Cerebellar cortex (tissue), 1 donor: ENCODE results near the gene ZNF581.

Experiments
- DNase-seq: peaks from one replicate; pipeline ENCODE4 v3.0.0-alpha.2; 2015; ENCODE audit warnings: low spot score

The ZNF581 gene

GRCh38 chr19:55680339-55681130, 37.1 kb downstream of the ZNF581 start:
- DNase-seq = no peak

GRCh38 chr19:55681131-55682092, 38.0 kb downstream of the ZNF581 start:
- no peak for DNase-seq

DNA sequence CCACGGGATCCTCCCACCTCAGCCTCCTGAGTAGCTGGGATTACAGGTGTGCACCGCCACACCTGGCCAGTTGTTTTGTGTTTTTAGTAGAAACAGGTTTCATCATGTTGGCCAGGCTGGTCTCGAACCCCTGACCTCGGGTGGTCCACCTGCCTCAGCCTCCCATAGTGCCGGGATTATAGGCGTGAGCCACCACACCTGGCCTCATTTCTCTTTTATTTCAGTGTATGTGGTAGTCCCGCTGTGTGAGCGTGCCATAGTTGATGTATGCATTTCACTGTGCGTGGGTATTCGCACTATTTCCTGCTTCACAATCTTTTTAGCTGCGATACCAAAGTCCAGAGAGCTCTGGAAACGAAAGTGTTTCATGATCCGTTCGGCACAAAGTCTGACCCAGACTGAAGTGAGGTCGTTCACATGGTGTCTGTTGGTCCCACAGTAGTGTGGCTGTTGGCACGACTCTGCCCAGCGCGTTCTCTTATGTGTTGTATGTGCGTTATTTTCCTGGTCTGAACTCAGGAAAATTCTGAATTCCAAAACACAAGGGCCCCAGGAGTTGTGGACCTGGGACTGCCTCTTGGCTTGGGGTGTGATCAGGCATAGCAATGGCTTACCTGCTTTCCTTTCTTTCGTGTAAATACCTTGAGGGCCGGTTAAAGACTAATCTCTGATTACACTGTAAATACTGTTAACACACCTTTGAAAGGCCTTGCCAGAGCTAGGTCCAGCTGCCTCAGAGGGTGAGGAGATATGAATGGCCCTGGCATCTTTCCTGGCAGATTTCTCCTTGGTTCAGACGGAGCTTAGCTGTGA, 40.2 kb downstream of the ZNF581 start:
- DNase-seq = no peak

GRCh38 chr19:55684946-55685681, 41.7 kb downstream of the ZNF581 start:
- no peak for DNase-seq

DNA sequence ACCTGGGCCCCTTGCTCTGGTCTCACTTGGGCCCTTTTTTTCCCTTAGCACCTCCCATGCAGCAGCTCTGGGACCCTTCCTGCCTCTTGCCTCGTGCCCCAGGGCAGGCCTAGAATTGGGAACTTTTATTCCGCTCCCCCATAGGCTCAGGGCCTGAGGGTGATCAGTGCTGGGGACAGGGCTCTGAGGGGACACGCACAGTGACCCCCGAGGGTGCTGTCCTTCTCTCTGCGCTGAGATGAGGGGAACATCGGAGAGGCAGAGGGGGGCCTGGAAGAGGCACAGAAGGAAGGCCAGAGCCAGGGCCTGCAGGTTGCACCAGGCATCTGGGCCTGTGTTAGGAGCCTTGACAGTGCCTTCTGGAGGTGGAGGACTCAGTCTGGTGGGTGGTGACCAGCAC, 42.3 kb downstream of the ZNF581 start:
- no peak for DNase-seq

GRCh38 chr19:55686311-55687050, 43.0 kb downstream of the ZNF581 start:
- DNase-seq = no peak

DNA sequence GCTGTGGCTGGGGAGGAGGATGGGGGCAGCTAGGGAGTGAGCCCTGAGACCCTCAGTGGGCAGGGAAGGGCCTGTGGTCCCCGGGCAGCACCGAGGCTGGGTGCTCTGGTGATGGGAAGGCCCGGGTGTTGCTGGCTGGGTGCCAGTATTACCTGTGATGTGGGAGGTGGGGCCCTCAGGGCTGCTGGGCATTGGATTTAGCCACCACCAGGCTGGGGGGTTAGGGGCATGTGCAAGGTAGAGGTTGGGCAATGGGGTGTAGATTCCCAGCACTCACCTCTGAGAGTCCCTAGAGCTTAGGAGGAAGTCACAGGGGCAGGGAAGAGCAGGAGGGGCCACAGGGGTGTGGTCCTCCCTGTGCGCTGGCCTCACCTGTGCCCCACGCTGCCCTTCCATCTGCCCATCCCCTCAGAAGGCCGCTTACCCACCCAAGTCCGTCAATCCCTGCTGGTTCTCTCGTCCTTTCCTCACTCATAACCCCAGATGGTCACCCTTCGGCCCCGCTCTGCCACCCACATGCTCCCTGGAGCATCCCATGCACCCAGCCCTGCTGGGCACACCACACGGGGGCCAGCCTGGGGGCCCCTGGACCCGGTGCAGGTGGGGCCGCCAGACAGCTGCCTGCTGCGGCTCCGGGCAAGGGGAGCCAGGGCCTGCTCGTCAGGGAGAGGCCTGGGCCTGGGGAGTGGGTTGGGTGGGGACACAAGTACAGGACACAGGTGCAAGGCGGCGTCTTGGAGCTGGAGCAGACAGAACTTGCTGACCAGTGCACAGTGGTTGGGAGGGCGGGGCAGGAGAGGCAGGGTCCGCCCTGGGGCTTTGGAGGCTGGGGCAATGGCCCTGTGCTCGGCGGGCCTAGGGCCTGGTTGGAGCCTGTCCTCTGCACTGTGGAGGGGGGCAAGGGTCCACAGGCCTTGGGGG, 44.1 kb downstream of the ZNF581 start:
- no peak for DNase-seq

DNA sequence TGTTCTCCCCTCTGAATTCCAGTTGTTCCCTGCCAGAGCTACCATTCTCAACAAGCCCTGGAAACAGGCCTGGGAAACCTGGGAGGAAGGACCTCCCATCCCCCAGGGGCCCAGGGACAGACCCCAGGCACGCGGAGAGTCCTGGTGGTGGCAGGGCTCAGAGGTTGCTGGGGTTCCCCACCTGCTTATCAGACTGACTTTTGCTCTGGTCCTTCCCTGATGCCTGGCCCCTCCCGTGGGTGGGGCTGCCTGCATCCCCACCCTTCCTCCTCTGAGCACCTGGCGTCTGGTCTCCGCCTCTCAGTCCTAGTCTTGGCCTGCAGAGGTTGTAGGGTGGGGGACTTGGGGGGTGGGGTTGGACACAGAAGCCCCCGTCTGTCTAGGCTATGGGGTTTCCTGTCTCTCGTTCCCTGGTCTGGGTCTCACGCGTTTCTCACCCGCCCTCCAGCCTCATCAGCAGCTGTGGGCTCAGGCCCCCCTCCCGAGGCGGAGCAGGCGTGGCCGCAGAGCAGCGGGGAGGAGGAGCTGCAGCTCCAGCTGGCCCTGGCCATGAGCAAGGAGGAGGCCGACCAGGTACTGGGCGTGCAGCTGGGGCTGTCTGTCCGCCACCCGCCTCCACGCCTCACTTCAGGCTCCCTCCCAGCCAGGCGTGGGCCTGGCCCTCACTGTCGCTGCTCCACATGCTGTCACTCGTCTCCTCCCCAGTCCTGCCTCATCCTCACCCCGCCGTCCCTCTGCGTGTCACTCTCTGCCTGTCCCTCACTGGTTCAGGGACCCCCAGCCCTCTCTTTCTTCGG, 45.2 kb downstream of the ZNF581 start:
- no peak for DNase-seq

- DNase-seq = no peak
Observed at GRCh38 chr19:55689411-55690108, 46.1 kb downstream of the ZNF581 start.

GRCh38 chr19:55690109-55690768, 46.8 kb downstream of the ZNF581 start:
- no peak for DNase-seq

DNA sequence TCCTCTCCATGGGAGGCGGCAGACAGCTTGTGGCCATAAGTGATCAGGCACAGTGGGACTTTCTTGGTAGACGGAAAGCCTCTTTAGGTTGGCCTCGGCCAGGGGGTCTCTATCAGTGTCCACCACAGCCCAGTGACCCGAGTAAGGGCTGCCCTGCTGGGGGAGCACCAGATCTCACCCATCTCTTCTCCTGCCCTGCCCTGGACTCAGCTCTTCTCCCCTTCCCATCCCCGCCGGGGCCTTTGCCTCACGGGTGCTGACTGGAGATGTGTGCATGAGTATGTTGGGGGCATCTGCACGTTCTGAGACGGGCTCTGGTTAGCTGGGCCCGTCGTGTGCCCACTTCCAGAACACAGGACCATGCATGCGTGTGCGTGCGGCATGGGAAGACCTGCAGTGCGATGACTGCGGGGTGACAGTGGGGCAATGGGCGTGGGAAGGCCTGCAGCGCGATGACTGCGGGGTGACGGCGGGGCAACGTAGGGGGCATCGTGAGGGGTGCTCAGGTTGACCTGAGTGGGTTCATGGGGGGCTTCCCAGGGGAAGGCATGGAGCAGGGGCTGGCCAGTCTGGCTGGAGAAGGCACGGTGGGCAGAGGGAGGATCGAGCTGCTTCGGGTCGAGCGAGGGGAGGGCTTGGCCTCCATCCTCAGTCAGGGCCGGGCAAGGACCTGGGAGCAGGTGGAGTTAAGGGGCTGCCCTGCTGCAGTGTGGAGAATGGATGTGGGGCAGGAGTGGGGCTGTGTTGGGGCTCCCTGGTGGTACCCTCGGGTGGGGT, 47.5 kb downstream of the ZNF581 start:
- DNase-seq = no peak

GRCh38 chr19:55691561-55692481, 48.4 kb downstream of the ZNF581 start:
- DNase-seq = no peak

GRCh38 chr19:55692681-55693081, 49.2 kb downstream of the ZNF581 start:
- DNase-seq = no peak

DNA sequence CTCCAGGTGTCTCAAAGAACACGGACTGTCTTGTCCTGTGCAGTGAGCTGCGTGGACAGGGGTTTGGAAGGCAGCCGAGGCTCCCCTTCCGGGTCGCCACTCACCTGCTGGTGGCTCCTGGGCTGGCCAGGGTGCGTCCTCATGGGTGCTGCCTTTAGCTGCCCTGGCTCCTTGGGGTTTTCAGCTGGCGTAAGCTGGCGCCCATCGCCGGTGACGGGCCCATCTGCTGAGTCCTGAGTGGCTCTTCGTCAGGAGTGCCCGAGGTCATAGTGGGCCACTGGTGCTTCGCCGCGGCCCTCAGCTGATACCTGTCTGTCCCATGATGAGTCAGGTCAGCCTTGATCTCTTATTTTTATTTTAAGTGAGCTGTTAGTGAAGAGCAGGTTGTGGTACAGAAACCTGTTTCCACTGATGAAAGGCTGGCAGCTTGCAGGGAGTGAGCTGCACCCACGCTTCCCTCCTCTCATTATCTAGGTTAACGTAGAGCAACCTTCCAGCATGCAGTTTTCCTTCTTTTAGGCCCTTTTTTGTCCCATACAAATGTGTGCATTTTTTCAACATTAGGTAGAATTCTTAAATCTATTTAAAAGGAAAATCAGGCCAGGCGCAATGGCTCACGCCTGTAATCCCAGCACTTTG, 50.0 kb downstream of the ZNF581 start:
- no peak for DNase-seq

- DNase-seq = no peak
Observed at GRCh38 chr19:55694241-55694655, 50.8 kb downstream of the ZNF581 start.
